Neural crest cell (in vitro differentiated cells): ENCODE results near the gene APPBP2. TPM values are rescaled to one million over a fixed set of nuclear protein-coding genes. Genes with fewer than 3 reads are reported as not detected.

ENCODE experiments used
- DNase-seq: peaks from one replicate; pipeline ENCODE4 v3.0.0; 2021; ENCODE audit warnings: low read depth, mixed read lengths, low spot score
- H3K27ac Mint-ChIP-seq: one replicate; pipeline ENCODE4 v1.8.0; 2021; ENCODE audit warnings: mild to moderate bottlenecking, mixed read lengths; ENCODE audit not compliant: unreplicated experiment
- H3K27me3 Mint-ChIP-seq: 2 replicates; pipeline ENCODE4 v1.8.0; 2021; ENCODE audit warnings: low read depth, mild to moderate bottlenecking, mixed read lengths
- H3K36me3 Mint-ChIP-seq: 2 replicates; pipeline ENCODE4 v1.8.0; 2021; ENCODE audit warnings: low read depth, mild to moderate bottlenecking, mixed read lengths
- H3K4me1 Mint-ChIP-seq: 2 replicates; pipeline ENCODE4 v1.8.0; 2021; ENCODE audit warnings: mixed read lengths
- H3K4me3 Mint-ChIP-seq: one replicate; pipeline ENCODE4 v1.8.0; 2021; ENCODE audit warnings: mild to moderate bottlenecking, mixed read lengths
- H3K9me3 Mint-ChIP-seq: 2 replicates; pipeline ENCODE4 v1.8.0; 2021; ENCODE audit warnings: mixed read lengths
- total RNA-seq: library from RNA; stranded (reverse); gene quantifications from 2 replicates; pipeline ENCODE4 v1.2.1, GENCODE V29; 2021
- TF ChIP-seq, protein P1 (sequence below): fragments of 200-600 bp; sonication (generic); conservative IDR thresholded peaks from 2 replicates; pipeline ENCODE4 v1.5.0; 2021; ENCODE audit warnings: antibody characterized with exemption, mild to moderate bottlenecking

The APPBP2 gene
- total RNA-seq, 1 donor from 2014 or later = 59.2 TPM

- Mint-ChIP-seq H3K4me1 (no peaks in the 10 kb centered on the region), H3K36me3 (no peaks in the 10 kb centered on the region), H3K9me3 (no peaks in the 10 kb centered on the region), H3K27me3 (no peaks in the 10 kb centered on the region), H3K27ac (no peak overlapping the region), H3K4me3 (no peak overlapping the region)
- DNase-seq = no peak
- TF ChIP-seq, protein P1, sequence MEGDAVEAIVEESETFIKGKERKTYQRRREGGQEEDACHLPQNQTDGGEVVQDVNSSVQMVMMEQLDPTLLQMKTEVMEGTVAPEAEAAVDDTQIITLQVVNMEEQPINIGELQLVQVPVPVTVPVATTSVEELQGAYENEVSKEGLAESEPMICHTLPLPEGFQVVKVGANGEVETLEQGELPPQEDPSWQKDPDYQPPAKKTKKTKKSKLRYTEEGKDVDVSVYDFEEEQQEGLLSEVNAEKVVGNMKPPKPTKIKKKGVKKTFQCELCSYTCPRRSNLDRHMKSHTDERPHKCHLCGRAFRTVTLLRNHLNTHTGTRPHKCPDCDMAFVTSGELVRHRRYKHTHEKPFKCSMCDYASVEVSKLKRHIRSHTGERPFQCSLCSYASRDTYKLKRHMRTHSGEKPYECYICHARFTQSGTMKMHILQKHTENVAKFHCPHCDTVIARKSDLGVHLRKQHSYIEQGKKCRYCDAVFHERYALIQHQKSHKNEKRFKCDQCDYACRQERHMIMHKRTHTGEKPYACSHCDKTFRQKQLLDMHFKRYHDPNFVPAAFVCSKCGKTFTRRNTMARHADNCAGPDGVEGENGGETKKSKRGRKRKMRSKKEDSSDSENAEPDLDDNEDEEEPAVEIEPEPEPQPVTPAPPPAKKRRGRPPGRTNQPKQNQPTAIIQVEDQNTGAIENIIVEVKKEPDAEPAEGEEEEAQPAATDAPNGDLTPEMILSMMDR = no peak
Observed at GRCh38 chr17:60401819-60402218, 124.2 kb downstream of the APPBP2 start.

GRCh38 chr17:60398227-60398959, 127.6 kb downstream of the APPBP2 start:
- no peak for DNase-seq
- H3K27me3 Mint-ChIP-seq = no peaks in the 10 kb centered on the region
- no peaks in the 10 kb centered on the region for H3K36me3 Mint-ChIP-seq
- no peaks in the 10 kb centered on the region for H3K9me3 Mint-ChIP-seq
- peaks cover under 1% of the 10 kb centered on the region for H3K4me1 Mint-ChIP-seq
- H3K27ac Mint-ChIP-seq = no peak overlapping the region
- no peak overlapping the region for H3K4me3 Mint-ChIP-seq
- TF ChIP-seq, protein P1 = no peak

- Mint-ChIP-seq H3K27me3 (no peaks in the 10 kb centered on the region), H3K9me3 (no peaks in the 10 kb centered on the region), H3K4me3 (no peak overlapping the region), H3K36me3 (no peaks in the 10 kb centered on the region), H3K27ac (no peak overlapping the region), H3K4me1 (peaks cover 11% of the 10 kb centered on the region)
- DNase-seq = no peak
- TF ChIP-seq, protein P1 = no peak
Observed at GRCh38 chr17:60396412-60396811, 129.6 kb downstream of the APPBP2 start.

DNA sequence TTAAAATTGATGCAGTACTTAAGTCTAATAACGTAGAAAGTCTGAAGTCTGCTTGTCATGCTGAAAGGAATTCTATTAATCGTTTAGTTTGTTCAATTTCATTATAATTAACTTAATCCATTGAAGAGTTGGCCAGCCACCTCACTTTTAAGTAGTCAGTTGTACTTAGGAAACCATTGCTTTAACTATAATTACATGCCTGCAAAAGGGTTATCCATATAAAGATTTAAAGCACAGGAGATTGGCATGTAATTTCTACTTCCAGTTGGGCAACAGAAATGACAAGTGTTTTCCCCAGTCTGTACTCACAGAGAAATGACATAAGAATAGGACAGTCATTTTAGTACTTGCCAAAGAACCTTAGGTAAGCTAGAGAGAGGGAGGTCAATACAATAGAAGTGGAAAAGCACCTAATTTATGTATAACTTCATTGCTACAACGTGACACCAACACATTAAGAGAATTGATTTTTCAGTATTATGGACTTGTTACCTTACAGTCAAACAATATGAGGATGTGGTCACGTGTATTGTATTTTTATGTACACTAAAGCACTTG, 130.5 kb downstream of the APPBP2 start:
- TF ChIP-seq, protein P1 = no peak
- Mint-ChIP-seq H3K27me3 (no peaks in the 10 kb centered on the region), H3K4me3 (peak overlapping the region; percentile 42), H3K4me1 (peaks cover 17% of the 10 kb centered on the region), H3K36me3 (no peaks in the 10 kb centered on the region), H3K9me3 (no peaks in the 10 kb centered on the region), H3K27ac (no peak overlapping the region)
- DNase-seq = no peak

- Mint-ChIP-seq H3K9me3 (no peaks in the 10 kb centered on the region), H3K4me1 (peaks cover 25% of the 10 kb centered on the region), H3K36me3 (no peaks in the 10 kb centered on the region), H3K4me3 (peak overlapping the region; percentile 96), H3K27me3 (no peaks in the 10 kb centered on the region), H3K27ac (no peak overlapping the region)
- no peak for DNase-seq
- TF ChIP-seq, protein P1 = no peak
Observed at GRCh38 chr17:60393840-60394723, 132.0 kb downstream of the APPBP2 start.

Other genes with a start within 250 kb of the APPBP2 start
- gene USP32, start 134.1 kb downstream of the APPBP2 start, total RNA-seq = 38.9 and 40.8 TPM in 2 replicates
- not detected in 2 replicates for gene CHCT1, start 103.8 kb downstream of the APPBP2 start, total RNA-seq
- 21.9 and 23.8 TPM in 2 replicates for gene PPM1D, start 74.0 kb upstream of the APPBP2 start, total RNA-seq
- 30.0 and 30.5 TPM in 2 replicates for gene BCAS3, start 151.6 kb upstream of the APPBP2 start, total RNA-seq